HCEC 1CT (cell line): ENCODE data around the gene PPP1R3G.

ENCODE experiments used
- DNase-seq: peaks from one replicate; pipeline ENCODE4 v3.0.0-alpha.2; 2017

Gene PPP1R3G

GRCh38 chr6:5073992-5074391 is 11.1 kb upstream of the PPP1R3G start:
- DNase-seq: no peak

GRCh38 chr6:5076931-5077330 is 8.2 kb upstream of the PPP1R3G start:
- no peak for DNase-seq

GRCh38 chr6:5078121-5078669 is 6.9 kb upstream of the PPP1R3G start:
- DNase-seq: peak; percentile 9

- DNase-seq: no peak
These were observed 5.4 kb upstream of the PPP1R3G start for GRCh38 chr6:5079692-5080091.

- no peak for DNase-seq
These were observed 4.6 kb upstream of the PPP1R3G start for GRCh38 chr6:5080574-5080973.

GRCh38 chr6:5081182-5081581 is 4.0 kb upstream of the PPP1R3G start:
- no peak for DNase-seq

- peak; percentile 4 for DNase-seq
These were observed 3.2 kb upstream of the PPP1R3G start for GRCh38 chr6:5081955-5082354.

GRCh38 chr6:5082487-5083306 is 2.4 kb upstream of the PPP1R3G start:
- DNase-seq: peak; percentile 85

- no peak for DNase-seq
These were observed 1.9 kb upstream of the PPP1R3G start for GRCh38 chr6:5083307-5083583.

GRCh38 chr6:5083813-5084359 is 1.3 kb upstream of the PPP1R3G start:
- DNase-seq: no peak

GRCh38 chr6:5084360-5084780 is 771 bp upstream of the PPP1R3G start:
- DNase-seq: no peak

- DNase-seq: no peak
These were observed 630 bp downstream of the PPP1R3G start for GRCh38 chr6:5085648-5086293.

GRCh38 chr6:5086294-5086890 is 1.3 kb downstream of the PPP1R3G start:
- DNase-seq: no peak

- no peak for DNase-seq
These were observed 2.2 kb downstream of the PPP1R3G start for GRCh38 chr6:5087389-5087788.

- no peak for DNase-seq
These were observed 3.6 kb downstream of the PPP1R3G start for GRCh38 chr6:5088780-5089179.

GRCh38 chr6:5089481-5090438 is 4.6 kb downstream of the PPP1R3G start:
- DNase-seq: no peak

- no peak for DNase-seq
These were observed 5.5 kb downstream of the PPP1R3G start for GRCh38 chr6:5090603-5091002.

GRCh38 chr6:5091210-5092069 is 6.3 kb downstream of the PPP1R3G start:
- no peak for DNase-seq

- DNase-seq: no peak
These were observed 8.3 kb downstream of the PPP1R3G start for GRCh38 chr6:5093231-5094015.

- DNase-seq: peak; percentile 94
These were observed 9.2 kb downstream of the PPP1R3G start for GRCh38 chr6:5094327-5094726.

- DNase-seq: peak; percentile 15
These were observed 10.1 kb downstream of the PPP1R3G start for GRCh38 chr6:5095236-5095635.
